HT1080 (cell line): Measurements from ENCODE around the gene CCT7. TPM values are rescaled to one million over a fixed set of nuclear protein-coding genes. Genes with fewer than 3 reads are reported as not detected.
A peak's percentile ranks its signal among the peaks of the same experiment; 100 is the strongest.

Experiments used
- DNase-seq: peaks from one replicate; pipeline ENCODE4 v3.0.0-alpha.2; 2015; ENCODE audit warnings: low read depth
- polyA plus RNA-seq, 2 experiments: library from polyadenylated mRNA; depleted of rRNA; stranded (reverse); fragments of >200 nt; gene quantifications; 2 replicates each; pipeline ENCODE4 v1.2.3, GENCODE V29; 2015
- total RNA-seq: library from RNA; depleted of rRNA; stranded (reverse); fragments of >200 nt; shearing (Covaris generic); gene quantifications from 2 replicates; pipeline ENCODE4 v1.2.3, GENCODE V29; 2014; rRNA removed

Gene CCT7
- 813 and 842 TPM in 2 replicates for total RNA-seq
- polyA plus RNA-seq (2015; cell fraction: cytosol; rRNA removed) = 483 and 485 TPM in 2 replicates
- 559 and 613 TPM in 2 replicates for polyA plus RNA-seq (2015; cell fraction: nucleus; rRNA removed)

DNA sequence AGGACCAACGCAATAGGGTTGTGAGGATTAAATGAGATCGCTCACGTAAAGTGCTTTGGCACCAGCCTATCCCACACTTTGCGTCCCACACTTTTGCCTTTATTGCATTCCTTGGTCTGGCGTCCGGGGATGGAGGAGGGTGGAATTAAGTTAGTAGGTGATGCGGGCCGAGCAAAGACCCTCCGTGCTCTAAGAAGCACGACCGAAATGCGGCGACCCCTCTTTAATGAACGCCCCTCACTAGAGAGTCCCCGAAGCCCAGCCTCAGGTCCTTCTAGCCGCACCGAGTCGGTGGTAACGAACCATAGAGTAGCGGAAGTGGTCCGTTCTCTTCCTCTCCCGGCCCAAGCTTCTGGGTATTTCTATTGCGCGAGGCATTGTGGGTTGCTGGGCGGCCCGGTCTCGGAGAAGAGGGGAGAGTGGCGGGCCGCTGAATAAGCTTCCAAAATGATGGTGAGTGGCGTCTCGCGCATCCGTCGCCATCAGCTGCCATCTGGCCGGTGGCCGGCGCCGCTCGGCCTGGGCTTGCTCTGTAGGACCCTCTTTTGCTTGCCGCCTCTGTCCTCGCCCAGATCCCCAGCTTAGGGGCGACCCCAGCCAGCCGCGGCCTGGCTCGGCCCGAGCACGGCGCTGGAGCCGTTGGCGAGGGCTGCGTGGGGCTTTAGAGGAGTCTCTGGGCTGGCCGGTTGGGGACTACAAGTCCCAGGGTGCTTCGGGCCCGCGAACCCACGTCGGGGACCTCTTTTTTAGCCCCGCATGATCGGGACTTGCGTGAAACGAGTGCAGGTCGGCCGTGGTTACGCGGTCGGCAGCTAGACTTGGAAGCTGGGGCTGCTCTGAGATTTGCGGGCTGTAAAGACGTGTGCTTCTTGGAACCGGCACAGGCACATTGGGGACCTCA, at the start of gene CCT7:
Gene CCT7 (plus strand): TSS at position 377 of the 901 bp plus-strand sequence. CDS start 71 bp downstream, at position 448.
- peak; percentile 87 for DNase-seq

DNA sequence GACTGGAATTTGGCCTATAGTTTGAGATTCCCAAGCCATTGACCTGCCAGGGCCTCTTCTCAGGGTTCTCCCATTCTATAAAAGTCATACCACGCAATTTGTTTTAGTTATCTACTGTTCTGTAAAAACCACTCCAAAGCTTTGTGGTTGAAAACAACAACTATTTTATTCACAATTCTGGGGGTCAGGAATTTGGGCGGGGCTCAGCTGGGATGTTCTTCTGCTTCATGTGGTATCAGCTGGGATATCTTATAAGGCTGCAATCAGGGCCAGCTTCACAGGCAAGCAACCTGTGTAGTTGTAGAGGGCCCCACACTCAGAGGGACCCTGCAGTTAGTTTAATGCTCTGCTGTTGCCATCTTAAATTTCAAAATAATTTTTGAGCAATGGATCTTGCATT, 48.1 kb upstream of the CCT7 start:
- DNase-seq = no peak

DNA sequence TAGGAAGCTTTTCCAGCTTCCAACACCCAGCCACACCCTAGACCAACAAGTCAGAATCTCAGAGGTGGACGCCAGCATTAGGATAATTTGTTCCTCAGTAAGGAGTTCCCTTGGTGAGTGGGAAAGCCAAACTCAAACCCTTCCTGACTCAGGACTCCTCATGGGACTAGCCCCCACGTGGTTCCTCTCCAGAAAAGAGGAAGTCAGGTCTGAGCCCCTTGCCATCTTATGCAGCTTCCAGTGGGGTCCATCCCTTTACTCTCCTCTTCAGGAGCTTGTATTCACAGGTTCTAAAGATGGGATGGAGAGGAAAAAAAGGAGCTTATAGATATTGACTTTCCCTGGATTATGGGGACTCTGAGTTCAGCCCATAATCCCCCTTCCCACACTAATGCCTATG, 46.6 kb upstream of the CCT7 start:
- DNase-seq = no peak

DNA sequence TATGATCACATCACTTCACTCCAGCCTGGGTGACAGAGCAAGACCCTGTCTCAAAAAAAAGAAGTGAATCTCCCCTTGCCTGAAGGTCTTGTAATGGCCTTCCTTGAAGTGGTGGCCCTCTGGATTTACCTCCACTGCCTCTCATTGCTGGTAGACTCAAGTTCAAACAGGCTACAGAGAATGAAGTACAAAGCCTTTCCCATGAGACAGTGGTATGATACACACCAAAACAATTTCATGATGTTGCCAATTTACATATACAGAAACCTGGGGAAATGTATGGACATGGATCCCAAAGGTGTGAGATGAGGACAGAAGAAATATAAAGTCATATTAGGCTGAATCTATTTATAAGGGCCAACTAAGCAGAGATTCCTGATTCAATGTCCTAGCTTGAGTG, 36.5 kb upstream of the CCT7 start:
- no peak for DNase-seq

DNA sequence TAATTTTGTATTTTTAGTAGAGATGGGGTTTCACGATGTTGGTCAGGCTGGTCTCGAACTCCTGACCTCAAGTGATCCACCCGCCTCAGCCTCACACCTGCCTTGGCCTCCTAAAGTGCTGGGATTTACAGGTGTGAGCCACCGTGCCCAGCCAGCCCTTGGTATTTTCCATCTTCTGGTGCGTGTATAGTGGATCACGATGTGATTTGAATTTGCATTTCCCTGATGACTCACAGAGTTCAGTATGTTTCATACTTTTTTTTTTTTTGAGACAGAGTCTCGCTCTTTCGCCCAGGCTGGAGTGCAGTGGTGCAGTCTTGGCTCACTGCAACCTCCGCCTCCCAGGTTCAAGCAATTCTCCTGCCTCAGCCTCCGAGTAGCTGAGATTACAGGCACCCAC, 33.8 kb upstream of the CCT7 start:
- DNase-seq = peak; percentile 39

DNA sequence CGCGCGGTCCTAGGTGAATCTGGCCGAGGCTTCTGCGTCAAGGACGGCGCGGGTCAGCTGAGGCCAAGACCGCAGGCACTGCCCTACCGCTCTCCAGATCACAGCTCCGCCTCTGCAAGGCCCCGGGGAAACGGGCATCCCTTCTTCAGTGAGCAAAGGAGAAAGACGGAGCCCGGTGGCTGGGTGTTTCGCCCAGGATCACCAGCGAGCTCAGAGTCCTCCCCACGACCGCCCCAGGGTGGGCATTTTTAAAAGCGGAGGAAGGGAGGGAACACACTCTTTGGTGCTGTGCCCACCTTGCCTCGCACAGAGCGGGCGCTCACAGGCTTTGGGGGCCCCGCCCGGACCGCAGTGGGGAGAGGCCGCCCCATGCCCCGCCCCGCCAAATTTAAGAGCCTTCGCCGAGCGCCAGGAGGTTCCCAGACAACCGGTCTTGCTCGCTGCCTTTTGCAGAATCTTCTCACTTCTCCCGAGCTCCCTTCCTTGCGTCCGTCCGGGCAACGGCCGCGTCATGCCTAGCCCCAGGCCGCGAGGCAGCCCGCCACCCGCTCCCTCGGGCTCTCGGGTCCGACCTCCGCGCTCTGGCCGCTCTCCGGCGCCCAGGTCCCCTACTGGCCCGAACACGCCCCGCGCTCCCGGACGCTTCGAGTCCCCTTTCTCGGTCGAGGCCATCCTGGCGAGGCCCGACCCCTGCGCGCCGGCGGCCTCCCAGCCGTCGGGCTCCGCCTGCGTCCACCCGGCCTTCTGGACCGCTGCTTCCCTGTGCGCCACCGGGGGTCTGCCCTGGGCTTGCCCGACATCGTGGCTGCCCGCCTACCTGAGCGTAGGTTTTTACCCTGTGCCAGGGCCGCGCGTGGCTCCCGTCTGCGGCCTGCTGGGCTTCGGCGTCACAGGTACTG, 31.7 kb upstream of the CCT7 start, which contains the start of gene NOTO:
Gene NOTO (plus strand): TSS at position 419 of the 899 bp plus-strand sequence. CDS start 93 bp downstream, at position 512.
- no peak for DNase-seq

DNA sequence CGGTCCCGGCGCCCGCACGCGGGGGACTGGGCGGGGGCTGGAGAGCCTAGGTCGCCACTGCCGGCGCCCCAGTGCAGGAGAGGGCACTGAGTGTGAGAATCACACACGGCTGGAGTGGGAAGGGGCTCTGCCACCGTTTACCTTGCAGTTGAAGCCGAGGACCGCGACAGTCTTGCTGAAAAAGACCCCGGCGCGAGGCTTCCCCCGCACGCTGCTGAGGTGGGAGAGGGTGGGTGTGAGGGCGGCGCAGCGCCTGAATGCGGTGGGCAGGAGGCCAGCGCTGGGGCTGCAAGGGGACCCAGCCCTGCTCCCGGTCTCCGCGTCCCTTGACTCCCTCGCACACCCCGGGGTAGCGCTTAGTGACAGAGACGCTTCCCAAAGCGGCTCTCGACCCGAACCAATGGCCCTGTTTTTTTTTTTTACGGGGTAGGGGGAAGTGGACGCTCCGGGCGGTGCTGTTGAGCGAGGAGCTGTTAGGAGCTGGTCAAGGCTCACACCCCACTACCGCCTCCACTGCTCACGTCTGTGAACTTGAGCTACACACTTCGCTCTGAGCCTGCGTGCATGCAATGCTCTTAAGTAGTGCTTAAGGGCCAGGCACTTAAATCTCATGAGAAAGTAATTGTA, 30.9 kb upstream of the CCT7 start:
- DNase-seq = no peak

DNA sequence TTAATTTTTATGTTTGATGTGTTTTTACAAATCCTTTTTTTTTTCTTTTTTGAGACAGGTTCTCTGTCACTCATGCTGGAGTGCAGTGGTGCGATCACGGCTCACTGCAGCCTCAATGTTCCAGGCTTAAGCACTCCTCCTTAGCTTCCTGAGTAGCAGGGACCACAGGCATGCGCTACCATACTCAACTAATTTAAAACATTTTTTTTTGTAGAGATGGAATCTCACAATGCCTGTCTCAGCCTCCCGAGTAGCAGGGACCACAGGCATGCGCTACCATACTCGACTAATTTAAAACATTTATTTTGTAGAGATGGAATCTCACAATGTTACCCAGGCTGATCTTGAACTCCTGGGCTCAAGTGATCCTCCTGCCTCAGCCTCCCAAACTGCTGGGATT, 28.5 kb upstream of the CCT7 start:
- no peak for DNase-seq

DNA sequence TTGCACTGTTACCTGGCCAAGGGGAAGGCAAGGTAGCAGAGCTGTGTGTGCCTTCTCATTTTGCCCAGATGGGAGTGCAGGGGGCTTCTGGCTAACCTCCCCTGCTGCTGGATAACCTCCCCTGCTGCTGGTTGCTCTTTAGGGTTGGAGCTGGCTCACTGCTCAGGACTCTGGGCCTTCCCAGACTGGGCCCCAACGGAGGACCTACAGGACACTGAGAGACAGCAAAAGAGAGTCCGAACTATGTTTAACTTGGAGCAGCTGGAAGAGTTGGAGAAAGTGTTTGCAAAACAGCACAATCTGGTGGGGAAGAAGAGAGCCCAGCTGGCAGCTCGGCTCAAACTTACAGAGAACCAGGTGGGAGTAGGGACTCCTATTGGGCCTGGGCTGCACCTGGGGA, 25.9 kb upstream of the CCT7 start:
- no peak for DNase-seq

DNA sequence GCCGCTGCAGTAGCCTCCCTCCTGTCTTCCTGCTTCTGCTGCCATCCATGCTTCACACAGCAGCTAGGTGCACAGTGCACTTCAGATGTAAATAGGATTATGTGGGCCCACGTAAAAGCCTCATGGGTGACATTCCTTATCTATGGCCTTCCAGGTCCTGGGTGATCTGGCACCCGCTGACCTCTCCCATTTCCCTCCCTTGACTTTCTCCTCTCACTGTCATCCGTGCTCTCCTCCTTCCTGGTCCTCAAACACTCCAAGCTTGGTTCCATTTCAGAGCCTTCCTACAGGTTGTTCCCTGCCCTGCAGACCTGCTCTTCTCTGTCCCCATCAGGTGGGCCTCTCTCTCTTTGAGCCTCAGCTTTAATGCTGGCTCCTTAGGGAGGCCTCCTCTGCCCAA, 24.1 kb upstream of the CCT7 start:
- DNase-seq = no peak

DNA sequence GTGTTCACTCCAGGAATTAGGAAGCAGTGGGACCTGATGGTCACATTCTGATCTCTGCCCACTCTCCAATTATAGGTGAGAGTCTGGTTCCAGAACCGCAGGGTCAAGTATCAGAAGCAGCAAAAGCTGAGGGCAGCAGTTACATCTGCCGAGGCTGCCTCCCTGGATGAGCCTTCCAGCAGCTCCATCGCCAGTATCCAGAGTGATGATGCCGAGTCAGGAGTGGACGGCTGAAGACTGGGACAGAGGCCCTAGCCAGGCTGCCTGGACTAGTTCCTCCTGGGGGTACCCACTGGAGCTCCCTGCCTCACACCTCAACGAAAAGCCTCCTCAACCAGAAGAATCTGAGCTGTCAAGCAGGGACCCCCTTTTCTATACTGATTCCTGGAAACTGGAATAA, 23.4 kb upstream of the CCT7 start:
- no peak for DNase-seq

DNA sequence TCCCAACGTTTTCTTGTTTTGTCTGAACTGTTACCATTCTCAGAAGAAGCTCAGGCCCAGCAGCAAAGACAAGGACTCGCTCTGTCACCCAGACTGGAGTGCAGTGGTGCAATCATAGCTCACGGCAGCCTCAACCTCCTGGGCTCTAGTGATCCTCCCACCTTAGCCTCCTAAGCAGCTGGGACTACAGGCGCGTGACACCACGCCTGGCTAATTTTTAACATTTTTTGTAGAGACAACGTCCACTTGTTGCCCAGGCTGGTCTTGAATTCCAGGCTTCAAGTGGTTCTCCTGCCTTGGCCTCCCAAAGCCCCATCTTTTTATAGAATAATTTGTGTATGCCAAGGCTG, 22.0 kb upstream of the CCT7 start:
- no peak for DNase-seq

DNA sequence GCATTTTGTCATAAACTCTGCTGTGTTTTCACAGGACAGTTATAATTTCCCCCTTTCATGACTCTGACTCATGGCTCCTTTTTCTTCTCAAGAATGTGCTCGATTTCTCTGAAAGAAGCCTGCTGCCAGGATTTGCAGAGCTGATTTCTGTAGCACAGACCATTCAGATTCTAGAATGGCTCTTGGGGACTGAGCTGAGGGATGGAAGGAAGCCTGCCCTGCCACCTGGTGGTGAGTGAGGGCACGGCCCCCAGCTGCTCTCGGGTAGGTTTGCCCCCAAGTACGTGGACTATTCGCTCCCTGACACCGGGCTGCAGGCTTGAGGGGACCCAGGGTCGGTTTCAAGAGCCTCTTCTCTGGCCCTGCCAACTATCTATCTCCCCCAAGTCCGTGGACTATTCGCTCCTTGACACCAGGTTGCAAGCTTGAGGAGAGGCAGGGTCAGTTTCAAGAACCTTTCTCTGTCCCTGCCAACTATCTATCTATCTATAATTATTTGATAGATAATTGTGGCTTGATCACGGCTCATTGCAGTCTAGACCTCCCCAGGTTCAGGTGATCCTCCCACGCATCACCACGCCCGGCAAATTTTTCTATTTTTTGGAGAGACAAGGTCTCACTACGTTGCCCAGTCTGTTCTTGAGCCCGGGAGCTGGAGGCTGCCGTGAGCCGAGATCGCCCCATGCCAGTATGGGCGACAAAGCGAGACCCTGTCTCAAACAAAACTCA, 21.5 kb upstream of the CCT7 start:
- DNase-seq = peak; percentile 72

DNA sequence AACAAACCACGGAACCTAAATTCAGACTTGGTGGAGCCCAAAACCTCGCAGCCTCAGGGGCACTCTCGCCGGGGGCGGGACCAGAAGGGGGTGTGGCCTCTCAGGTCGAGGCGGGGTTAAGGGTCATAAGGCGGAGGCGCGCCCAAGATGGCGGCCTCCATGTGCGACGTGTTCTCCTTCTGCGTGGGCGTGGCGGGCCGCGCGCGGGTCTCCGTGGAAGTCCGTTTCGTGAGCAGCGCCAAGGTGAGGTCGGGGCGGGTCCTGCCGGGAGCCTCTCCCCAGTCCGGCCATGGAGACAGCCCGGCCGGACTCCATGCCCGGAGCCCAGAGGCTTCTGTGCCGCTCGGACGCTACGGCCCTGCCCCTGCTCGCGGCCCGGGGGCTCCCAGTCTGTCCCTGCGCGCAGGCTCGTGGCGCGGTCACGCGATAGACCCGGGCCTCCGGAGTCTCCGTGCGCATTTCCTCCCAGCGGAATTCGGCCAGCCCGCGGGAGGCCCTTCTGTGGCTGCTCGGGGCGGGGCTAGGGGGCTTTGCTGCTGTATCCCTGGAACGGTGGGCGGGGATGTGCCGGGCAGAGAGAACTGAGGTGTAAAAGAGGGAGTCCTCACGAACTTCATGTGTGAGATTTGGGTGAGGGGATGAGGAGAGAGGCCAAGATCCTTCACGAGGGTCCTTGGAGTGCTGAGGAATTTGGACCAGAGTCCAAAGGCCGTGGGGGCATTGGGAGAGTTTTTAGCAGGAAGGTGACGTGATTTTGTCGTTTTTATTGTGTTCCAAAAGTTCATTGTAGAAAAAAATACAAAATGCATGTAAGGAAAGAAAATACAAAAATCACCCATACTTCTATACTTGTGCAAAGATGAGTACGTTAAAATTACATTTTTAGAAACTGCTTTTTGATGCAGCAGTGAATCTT, 19.7 kb upstream of the CCT7 start, which contains the start of gene SMYD5:
Gene SMYD5 (plus strand): TSS at position 126 of the 916 bp plus-strand sequence. CDS start 22 bp downstream, at position 148.
- peak; percentile 76 for DNase-seq

DNA sequence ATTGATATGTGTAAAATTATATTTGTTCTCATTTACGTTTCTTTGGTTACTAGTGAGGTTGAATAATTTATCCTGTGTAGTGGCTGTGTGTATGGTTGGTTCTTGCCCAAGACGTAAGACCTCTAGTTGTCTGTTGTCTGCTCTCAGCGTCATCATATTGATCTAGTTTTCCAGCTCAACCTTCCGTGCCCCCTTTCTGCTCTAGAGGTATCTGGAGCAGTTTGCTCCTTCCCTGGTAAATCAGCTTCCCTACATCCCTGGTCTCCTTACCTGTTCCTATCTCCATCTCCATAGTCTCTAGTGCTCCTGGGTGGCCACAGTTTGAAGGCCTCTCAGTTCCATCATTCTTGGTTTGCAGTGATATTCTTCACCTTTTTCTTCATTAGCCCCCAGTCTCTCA, 18.9 kb upstream of the CCT7 start:
- DNase-seq = no peak

DNA sequence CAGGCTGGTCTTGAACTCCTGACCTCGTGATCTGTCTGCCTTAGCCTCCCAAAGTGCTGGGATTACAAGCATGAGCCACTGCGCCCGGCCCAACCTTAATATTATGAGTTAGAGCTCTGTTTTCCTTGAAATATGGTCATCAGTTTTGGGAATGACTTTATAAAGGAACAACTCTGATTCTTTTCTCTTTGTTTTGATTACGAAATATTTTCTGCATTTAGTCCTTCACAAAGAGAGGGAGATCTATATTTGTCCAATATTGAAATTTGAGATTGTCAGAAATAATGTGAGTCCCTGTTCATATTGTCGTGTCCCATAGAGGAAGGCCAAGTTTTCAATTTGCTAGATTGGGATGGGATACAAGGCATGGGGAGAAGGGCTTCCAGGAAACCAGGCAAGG, 16.9 kb upstream of the CCT7 start:
- DNase-seq = no peak

DNA sequence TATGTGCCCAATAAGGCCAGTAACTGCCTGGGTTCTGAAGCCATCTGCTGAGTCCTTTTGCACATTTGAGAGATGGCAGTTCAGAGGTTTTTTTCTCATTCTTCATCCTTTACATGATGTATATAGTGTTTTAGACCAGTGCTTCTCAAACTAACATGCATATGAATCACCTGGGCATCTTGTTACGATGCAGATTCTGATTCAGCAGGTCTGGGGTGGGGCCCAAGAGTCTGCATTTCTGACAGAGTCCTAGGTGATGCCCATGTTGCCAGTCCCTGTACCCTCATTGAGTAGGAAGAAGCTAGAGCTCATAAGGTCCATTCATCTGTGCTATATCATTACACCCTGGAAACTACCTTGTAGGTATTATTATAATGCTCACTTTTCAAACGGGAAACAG, 16.3 kb upstream of the CCT7 start:
- DNase-seq = no peak

DNA sequence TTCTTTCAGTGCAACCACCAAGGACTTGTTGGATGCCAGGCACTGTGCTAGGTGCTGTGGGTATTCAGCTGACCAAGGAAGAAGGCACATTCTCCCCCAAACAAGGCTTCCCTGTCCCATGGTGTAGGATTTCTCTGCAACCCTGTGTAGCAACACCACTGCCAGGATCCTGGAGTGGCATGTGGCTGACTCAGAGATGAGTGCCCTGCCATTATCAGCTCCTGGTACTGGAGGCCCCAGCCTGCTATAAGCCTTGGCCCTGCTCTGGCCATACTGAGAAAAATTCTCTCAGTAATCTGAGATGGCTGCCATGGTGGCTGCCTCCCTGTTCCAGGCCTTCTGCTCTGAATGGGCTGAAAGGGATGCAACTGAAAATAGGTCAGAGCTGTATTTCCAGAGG, 15.8 kb upstream of the CCT7 start:
- DNase-seq = peak; percentile 68

DNA sequence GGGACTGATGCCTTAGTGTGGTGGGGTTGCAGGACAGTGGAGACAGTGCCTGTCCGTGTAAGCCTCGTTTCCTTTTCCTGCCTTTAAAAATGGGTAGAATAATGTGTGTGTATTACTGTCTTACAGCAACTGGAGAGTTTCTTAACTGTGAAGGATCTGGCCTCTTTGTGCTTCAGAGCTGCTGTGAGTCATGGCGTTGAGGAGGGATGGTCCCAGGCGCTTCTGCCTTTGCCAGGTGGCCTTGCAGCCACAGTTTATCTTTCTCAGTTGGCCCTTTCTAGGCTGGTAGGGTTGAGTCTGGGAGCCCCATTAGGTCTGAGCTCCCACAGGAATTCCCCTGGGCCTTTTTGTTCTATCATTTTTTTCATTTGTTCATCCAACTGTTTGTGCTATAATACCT, 10.3 kb upstream of the CCT7 start:
- no peak for DNase-seq
